Measurements from ENCODE around the gene SKI. TPM values are rescaled to one million over a fixed set of nuclear protein-coding genes. Genes with fewer than 3 reads are reported as not detected.
A peak's percentile ranks its signal among the peaks of the same experiment; 100 is the strongest.

SKI gene
- total RNA-seq, 2 donors from 2014 or later, result 65.4 to 79.2 TPM

DNA sequence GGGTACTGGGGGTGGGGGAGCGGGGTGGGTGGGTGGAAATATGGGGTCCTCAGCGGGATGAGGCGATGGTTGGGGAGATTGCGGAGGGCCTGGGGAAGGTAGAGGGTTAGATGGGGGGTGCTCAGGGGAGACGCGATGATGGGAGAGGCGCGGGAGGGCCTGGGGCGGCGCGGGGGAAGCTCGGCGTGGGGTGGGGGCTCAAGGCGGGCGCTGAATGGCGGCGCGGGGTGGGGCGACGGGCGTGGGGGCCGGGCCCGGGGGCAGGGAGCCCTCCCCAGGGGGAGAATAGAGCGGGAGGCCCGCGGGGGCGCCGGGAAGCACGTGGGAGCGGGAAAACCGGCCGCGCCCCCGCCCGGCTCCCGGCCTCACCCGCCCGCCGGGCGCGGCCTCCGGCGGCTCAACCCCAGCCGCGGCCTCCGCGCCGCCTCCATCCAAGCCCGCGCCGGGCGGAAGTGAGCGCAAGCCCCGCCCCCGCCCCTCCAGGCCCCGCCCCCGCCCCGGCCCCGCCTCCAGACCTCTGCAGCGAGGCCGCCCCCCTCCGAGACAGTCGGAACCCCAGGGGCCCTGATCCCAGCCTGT is 33.7 kb upstream of the SKI start, which contains the start of gene FAAP20:
Gene FAAP20 (minus strand): TSS at position 454 of the 579 bp plus-strand sequence. CDS start 23 bp downstream, at position 431.
- H3K4me3 Mint-ChIP-seq, result peak within 1 kb of the TSS; percentile 67
- H3K36me3 ChIP-seq (ENCODE audit: control insufficient read depth, insufficient read depth, low read length), result peaks cover 6% of the 10 kb centered on the region
- 0% methylated on average over 62 of the region's 63 CpGs; no CpG with 5 or more reads in 1 of the 2 experiments for WGBS, 2 experiments (ENCODE audit: insufficient coverage in 1 of 2, insufficient read length in 1 of 2)
- no peaks in the 10 kb centered on the region for H3K9me3 ChIP-seq (ENCODE audit: control insufficient read depth, low read length)
- H3K9ac ChIP-seq (ENCODE audit: extremely low read depth, low read length, poor library complexity, severe bottlenecking), result no peak within 1 kb of the TSS
- no peaks in the 10 kb centered on the region for H3K9me3 Mint-ChIP-seq
- H3K27me3 ChIP-seq (ENCODE audit: control insufficient read depth, insufficient read depth, low read length, poor library complexity, severe bottlenecking), result no peaks in the 10 kb centered on the region
- H3K36me3 Mint-ChIP-seq (ENCODE audit: low read depth), result peaks cover 7% of the 10 kb centered on the region
- no peaks in the 10 kb centered on the region for H3K27me3 Mint-ChIP-seq (ENCODE audit: insufficient read depth)
- DNase-seq, result peak; percentile 95
- H3K27ac Mint-ChIP-seq, result peak within 1 kb of the TSS; percentile 90
- peak within 1 kb of the TSS; percentile 73 for H3K27ac ChIP-seq (ENCODE audit: low read depth, low read length)
- H3K4me1 Mint-ChIP-seq, result peaks cover 11% of the 10 kb centered on the region
- TF ChIP-seq CTCF (conservative IDR thresholded peaks at IDR 0.05), result no peak
- peaks cover 5% of the 10 kb centered on the region for H3K4me1 ChIP-seq (ENCODE audit: control insufficient read depth, insufficient read depth, low read length)
- peak within 1 kb of the TSS; percentile 78 for H3K4me3 ChIP-seq (ENCODE audit: low read length)

DNA sequence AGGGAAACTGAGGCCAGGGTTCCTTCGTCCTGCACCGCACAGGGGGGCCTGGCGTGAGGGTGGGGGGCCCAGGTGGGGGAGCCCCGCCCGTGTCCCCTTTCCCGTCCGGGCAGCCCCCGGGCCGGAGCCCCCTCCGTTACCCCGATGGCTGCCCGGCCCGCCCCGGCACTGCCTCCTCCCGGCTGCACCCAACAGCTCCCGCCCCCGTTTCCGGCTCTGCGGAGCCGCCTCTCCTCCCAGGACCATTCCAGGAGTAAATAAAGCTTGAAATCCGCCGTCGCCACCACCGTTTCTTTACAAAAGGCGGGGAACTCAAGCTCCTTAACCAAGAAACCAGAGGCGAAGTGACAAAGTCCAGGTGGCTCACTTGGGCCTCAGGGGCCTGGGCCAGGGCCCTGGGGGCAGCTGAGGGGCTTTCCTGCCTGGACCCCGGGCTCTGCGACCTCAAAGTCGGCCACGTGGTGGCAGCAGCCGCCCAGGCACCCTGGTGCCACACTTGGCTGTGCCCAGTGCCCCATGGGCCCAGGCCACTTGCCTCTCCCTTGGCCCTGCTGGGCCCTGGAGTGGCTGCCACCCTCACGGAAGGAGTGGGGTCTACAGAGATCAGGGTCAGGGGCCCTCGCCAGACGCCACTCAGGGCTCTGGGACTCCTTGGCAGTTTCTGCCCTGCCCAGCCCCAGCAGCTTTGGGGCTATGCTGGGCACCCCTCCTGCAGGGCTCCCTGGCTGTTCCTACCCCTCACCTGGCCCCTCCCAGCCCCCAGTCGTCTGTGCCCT is 33.0 kb upstream of the SKI start:
- H3K27ac ChIP-seq (ENCODE audit: low read depth, low read length), result peak overlapping the region; percentile 73
- H3K9ac ChIP-seq (ENCODE audit: extremely low read depth, low read length, poor library complexity, severe bottlenecking), result no peak overlapping the region
- H3K27ac Mint-ChIP-seq, result peak overlapping the region; percentile 90

GRCh38 chr1:2195785-2196184 is 32.3 kb upstream of the SKI start:
- no peak overlapping the region for H3K9ac ChIP-seq (ENCODE audit: extremely low read depth, low read length, poor library complexity, severe bottlenecking)
- H3K36me3 ChIP-seq (ENCODE audit: control insufficient read depth, insufficient read depth, low read length), result peaks cover 6% of the 10 kb centered on the region
- peak overlapping the region; percentile 44 for H3K27ac ChIP-seq (ENCODE audit: low read depth, low read length)
- no peak overlapping the region for H3K27ac Mint-ChIP-seq
- no peak for TF ChIP-seq CTCF (conservative IDR thresholded peaks at IDR 0.05)
- no peaks in the 10 kb centered on the region for H3K27me3 ChIP-seq (ENCODE audit: control insufficient read depth, insufficient read depth, low read length, poor library complexity, severe bottlenecking)
- peaks cover 7% of the 10 kb centered on the region for H3K36me3 Mint-ChIP-seq (ENCODE audit: low read depth)
- H3K4me1 Mint-ChIP-seq, result peaks cover 10% of the 10 kb centered on the region
- peaks cover 5% of the 10 kb centered on the region for H3K4me1 ChIP-seq (ENCODE audit: control insufficient read depth, insufficient read depth, low read length)
- H3K9me3 ChIP-seq (ENCODE audit: control insufficient read depth, low read length), result no peaks in the 10 kb centered on the region
- H3K9me3 Mint-ChIP-seq, result no peaks in the 10 kb centered on the region
- no peak overlapping the region for H3K4me3 Mint-ChIP-seq
- no peaks in the 10 kb centered on the region for H3K27me3 Mint-ChIP-seq (ENCODE audit: insufficient read depth)
- DNase-seq, result no peak
- 88 to 100% methylated on average over 5 to 11 of the region's 11 CpGs for WGBS, 2 experiments (ENCODE audit: insufficient coverage in 1 of 2, insufficient read length in 1 of 2)
- no peak overlapping the region for H3K4me3 ChIP-seq (ENCODE audit: low read length)

More for the DNA sequence above, 33.0 kb upstream of the SKI start:
- Mint-ChIP-seq H3K9me3 (no peaks in the 10 kb centered on the region), H3K36me3 (ENCODE audit: low read depth) (peaks cover 7% of the 10 kb centered on the region), H3K4me3 (peak overlapping the region; percentile 67), H3K4me1 (peaks cover 13% of the 10 kb centered on the region), H3K27me3 (ENCODE audit: insufficient read depth) (no peaks in the 10 kb centered on the region)
- H3K36me3 ChIP-seq (ENCODE audit: control insufficient read depth, insufficient read depth, low read length), result peaks cover 6% of the 10 kb centered on the region
- no peaks in the 10 kb centered on the region for H3K9me3 ChIP-seq (ENCODE audit: control insufficient read depth, low read length)
- DNase-seq, result peak; percentile 96
- peak overlapping the region; percentile 72 for H3K4me3 ChIP-seq (ENCODE audit: low read length)
- H3K27me3 ChIP-seq (ENCODE audit: control insufficient read depth, insufficient read depth, low read length, poor library complexity, severe bottlenecking), result no peaks in the 10 kb centered on the region
- peaks cover 5% of the 10 kb centered on the region for H3K4me1 ChIP-seq (ENCODE audit: control insufficient read depth, insufficient read depth, low read length)
- TF ChIP-seq CTCF (conservative IDR thresholded peaks at IDR 0.05), result peak; percentile 94
- WGBS, 2 experiments (ENCODE audit: insufficient coverage in 1 of 2, insufficient read length in 1 of 2), result 1 to 4% methylated on average over 18 to 35 of the region's 35 CpGs

All from endodermal cell (in vitro differentiated cells).